GM12891 (cell line): ENCODE data around the gene ABCA6.

Experiments used
- POLR2AphosphoS5 ChIP-seq: IDR thresholded peaks from 2 replicates; pipeline ENCODE4 v1.6.1; 2011; ENCODE audit warnings: low read depth, low read length, control low read depth
- POU2F2 ChIP-seq: IDR thresholded peaks from 2 replicates; pipeline ENCODE4 v1.6.1; 2011; ENCODE audit warnings: low read depth, mild to moderate bottlenecking, control low read depth, low read length, moderate library complexity

- TF ChIP-seq POU2F2 (no peak), POLR2AphosphoS5 (no peak)
Observed at GRCh38 chr17:69057280-69057679, 84.4 kb downstream of the ABCA6 start.
